GM13977 (cell line): Measurements from ENCODE around the gene IL22RA1.

ENCODE experiments used
- DNase-seq: peaks from one replicate; pipeline ENCODE4 v3.0.0; 2012; ENCODE audit warnings: low spot score
- CTCF ChIP-seq: IDR thresholded peaks from 2 replicates; pipeline ENCODE4 v1.5.1; 2012; ENCODE audit warnings: mild to moderate bottlenecking, control low read depth; ENCODE audit not compliant: insufficient read depth; ENCODE audit errors: extremely low read depth, missing control alignments
- in situ Hi-C: fragments of 300-500 bp; cut with MboI; formaldehyde crosslinking; loops from one replicate; pipeline ENCODE4 v1.12.0; 2022; ENCODE audit warnings: low sequenced_read_pairs, low pct_unique_long_range_greater_than_20kb, mixed read lengths, inconsistent platforms; ENCODE audit not compliant: unreplicated experiment

IL22RA1 gene

GRCh38 chr1:24091971-24092482 lies 50.9 kb downstream of the IL22RA1 start:
- DNase-seq = no peak
- in situ Hi-C loops = no loop called here
- no peak for TF ChIP-seq CTCF

- no peak for TF ChIP-seq CTCF
- in situ Hi-C loops = no loop called here
- DNase-seq = no peak
Observed at GRCh38 chr1:24090736-24091135, 52.2 kb downstream of the IL22RA1 start.

- no peak for DNase-seq
- in situ Hi-C loops = no loop called here
- no peak for TF ChIP-seq CTCF
Observed at GRCh38 chr1:24089743-24090555, 53.0 kb downstream of the IL22RA1 start.

GRCh38 chr1:24089027-24089742 lies 53.8 kb downstream of the IL22RA1 start:
- DNase-seq = no peak
- no peak for TF ChIP-seq CTCF
- in situ Hi-C loops = no loop called here

GRCh38 chr1:24086466-24086865 lies 56.5 kb downstream of the IL22RA1 start:
- DNase-seq = no peak
- in situ Hi-C loops = no loop called here
- TF ChIP-seq CTCF = no peak

GRCh38 chr1:24085546-24085945 lies 57.4 kb downstream of the IL22RA1 start:
- DNase-seq = no peak
- in situ Hi-C loops = no loop called here
- TF ChIP-seq CTCF = no peak
